Measurements from ENCODE around the gene CYP2D6.
"Not testable (repeated sequence)": the region's sequence is repeated elsewhere in the genome, so short reads cannot be mapped to it uniquely, and the experiment has no call there.

The CYP2D6 gene

GRCh38 chr22:42130639-42131431, at the start of gene CYP2D6:
Gene CYP2D6 (minus strand): TSS chr22:42130810. CDS start chr22:42130791, 19 bp downstream.
- DNase-seq: not testable (repeated sequence)

GRCh38 chr22:42179616-42180015, 49.0 kb upstream of the CYP2D6 start:
- DNase-seq: no peak

- DNase-seq: no peak
Observed at GRCh38 chr22:42178910-42179519, 48.4 kb upstream of the CYP2D6 start.

GRCh38 chr22:42177891-42178336, 47.3 kb upstream of the CYP2D6 start:
- DNase-seq: no peak

GRCh38 chr22:42176255-42176915, 45.8 kb upstream of the CYP2D6 start:
- DNase-seq: no peak

GRCh38 chr22:42174062-42174461, 43.5 kb upstream of the CYP2D6 start:
- no peak for DNase-seq

- no peak for DNase-seq
Observed at GRCh38 chr22:42173183-42173926, 42.7 kb upstream of the CYP2D6 start.

- no peak for DNase-seq
Observed at GRCh38 chr22:42172773-42173172, 42.2 kb upstream of the CYP2D6 start.

- DNase-seq: no peak
Observed at GRCh38 chr22:42171946-42172719, 41.5 kb upstream of the CYP2D6 start.

GRCh38 chr22:42171417-42171816, 40.8 kb upstream of the CYP2D6 start:
- DNase-seq: no peak

- DNase-seq: no peak
Observed at GRCh38 chr22:42170946-42171345, 40.3 kb upstream of the CYP2D6 start.

GRCh38 chr22:42169055-42169469, 38.5 kb upstream of the CYP2D6 start:
- DNase-seq: no peak

GRCh38 chr22:42168476-42168875, 37.9 kb upstream of the CYP2D6 start:
- no peak for DNase-seq

GRCh38 chr22:42167066-42167465, 36.5 kb upstream of the CYP2D6 start:
- no peak for DNase-seq

- no peak for DNase-seq
Observed at GRCh38 chr22:42164901-42165300, 34.3 kb upstream of the CYP2D6 start.

- DNase-seq: no peak
Observed at GRCh38 chr22:42163515-42163914, 32.9 kb upstream of the CYP2D6 start.

- DNase-seq: no peak
Observed at GRCh38 chr22:42162728-42163489, 32.3 kb upstream of the CYP2D6 start.

- DNase-seq: no peak
Observed at GRCh38 chr22:42160830-42161696, 30.5 kb upstream of the CYP2D6 start.

GRCh38 chr22:42160251-42160650, 29.6 kb upstream of the CYP2D6 start:
- DNase-seq: no peak

- no peak for DNase-seq
Observed at GRCh38 chr22:42158456-42159132, 28.0 kb upstream of the CYP2D6 start.

Measured in NCI-H1048 (cell line).